HepG2 (cell line): Measurements from ENCODE around the gene CSNK1D. TPM values are rescaled to one million over a fixed set of nuclear protein-coding genes. Genes with fewer than 3 reads are reported as not detected.

ENCODE experiments used
- ESRRA ChIP-seq: sonication (generic); formaldehyde crosslinking; IDR thresholded peaks from 2 replicates; pipeline ENCODE4 v1.5.1; 2020; ENCODE audit warnings: mild to moderate bottlenecking, low read depth, missing genetic modification reagents
- HNRNPK ChIP-seq: fragments of 200-400 bp; formaldehyde crosslinking; IDR thresholded peaks from 2 replicates; pipeline ENCODE4 v1.6.1; 2018; ENCODE audit warnings: low read length, low read depth, moderate library complexity, mild to moderate bottlenecking; ENCODE audit not compliant: poor library complexity, severe bottlenecking
- HOXA7 ChIP-seq: sonication (generic); formaldehyde crosslinking; IDR thresholded peaks from 2 replicates; pipeline ENCODE4 v1.8.1; 2022; ENCODE audit warnings: mild to moderate bottlenecking, missing genetic modification reagents, moderate library complexity
- KDM2A ChIP-seq: sonication (generic); formaldehyde crosslinking; IDR thresholded peaks from 2 replicates; pipeline ENCODE4 v1.4.0; 2020; ENCODE audit warnings: low read depth, missing genetic modification reagents, borderline replicate concordance
- KMT2A ChIP-seq: sonication (generic); formaldehyde crosslinking; IDR thresholded peaks from 2 replicates; pipeline ENCODE4 v1.4.0; 2020; ENCODE audit warnings: missing genetic modification reagents
- MYC ChIP-seq: sonication (generic); formaldehyde crosslinking; IDR thresholded peaks from 2 replicates; pipeline ENCODE4 v1.9.0; 2021; ENCODE audit warnings: missing genetic modification reagents, borderline replicate concordance
- NPAS2 ChIP-seq: sonication (generic); formaldehyde crosslinking; IDR thresholded peaks from 2 replicates; pipeline ENCODE4 v1.8.0; 2022; ENCODE audit warnings: mild to moderate bottlenecking, missing genetic modification reagents, borderline replicate concordance
- RELA ChIP-seq: sonication (generic); formaldehyde crosslinking; IDR thresholded peaks from 2 replicates; pipeline ENCODE4 v1.4.0; 2020; ENCODE audit warnings: missing genetic modification reagents
- RNF2 ChIP-seq: fragments of 450-650 bp; conservative IDR thresholded peaks from 2 replicates; pipeline ENCODE4 v1.6.1; 2016; ENCODE audit warnings: low read depth
- SP1 ChIP-seq, 2 experiments: fragments of 450-650 bp in 1 of 2; sonication (generic) in 1 of 2; formaldehyde crosslinking in 1 of 2; IDR thresholded peaks; 2 replicates each; pipeline versions ENCODE4 v1.4.0 to v1.6.1; 2016 to 2020; ENCODE audit warnings: missing genetic modification reagents in 1 of 2
- TOPORS ChIP-seq: sonication (generic); formaldehyde crosslinking; IDR thresholded peaks from 2 replicates; pipeline ENCODE4 v1.8.0; 2023; ENCODE audit warnings: mild to moderate bottlenecking, missing genetic modification reagents
- YEATS4 ChIP-seq: sonication (generic); formaldehyde crosslinking; IDR thresholded peaks from 2 replicates; pipeline ENCODE4 v1.4.0; 2020; ENCODE audit warnings: missing genetic modification reagents, borderline replicate concordance
- YY1 ChIP-seq: IDR thresholded peaks from 2 replicates; pipeline ENCODE4 v1.6.1; 2011; ENCODE audit warnings: low read length, low read depth, moderate library complexity, mild to moderate bottlenecking; ENCODE audit not compliant: insufficient read depth, insufficient replicate concordance
- ZNF121 ChIP-seq: sonication (generic); formaldehyde crosslinking; IDR thresholded peaks from 2 replicates; pipeline ENCODE4 v1.5.0; 2020; ENCODE audit warnings: mild to moderate bottlenecking, missing genetic modification reagents
- ZNF331 ChIP-seq: sonication (generic); formaldehyde crosslinking; IDR thresholded peaks from 2 replicates; pipeline ENCODE4 v1.4.0; 2020; ENCODE audit warnings: missing genetic modification reagents
- ZNF672 ChIP-seq: sonication (generic); formaldehyde crosslinking; IDR thresholded peaks from 2 replicates; pipeline ENCODE4 v1.8.1; 2022; ENCODE audit warnings: missing genetic modification reagents
- ZNF7 ChIP-seq: IDR thresholded peaks from 2 replicates; pipeline ENCODE4 v1.6.1; 2016; ENCODE audit warnings: missing biosample characterization, missing genetic modification reagents
- ZNF720 ChIP-seq: sonication (generic); formaldehyde crosslinking; IDR thresholded peaks from 2 replicates; pipeline ENCODE4 v1.4.0; 2020; ENCODE audit warnings: missing genetic modification reagents
- ZNF766 ChIP-seq: sonication (generic); formaldehyde crosslinking; IDR thresholded peaks from 2 replicates; pipeline ENCODE4 v1.5.0; 2020; ENCODE audit warnings: missing genetic modification reagents, borderline replicate concordance
- ZNF772 ChIP-seq: sonication (generic); formaldehyde crosslinking; IDR thresholded peaks from 2 replicates; pipeline ENCODE4 v1.5.0; 2020; ENCODE audit warnings: mild to moderate bottlenecking, missing genetic modification reagents
- ZNF816 ChIP-seq: sonication (generic); formaldehyde crosslinking; IDR thresholded peaks from 2 replicates; pipeline ENCODE4 v1.8.0; 2022; ENCODE audit warnings: missing genetic modification reagents, mild to moderate bottlenecking, borderline replicate concordance
- polyA plus RNA-seq, 8 experiments: library from polyadenylated mRNA; depleted of rRNA in 3 of 8; stranded (reverse) in 7 of 8; unstranded in 1 of 8; fragments of >200 nt; fragmentation: Illumina TruSeq in 4 of 8; extraction: Trizol in 4 of 8; gene quantifications; 2 replicates each; pipeline versions ENCODE4 v1.2.1 to v1.2.3, GENCODE V29; 2011 to 2016; ENCODE audit warnings: low read depth in 4 of 8, missing spikeins in 1 of 8, mixed read lengths in 1 of 8; ENCODE audit not compliant: insufficient read depth in 1 of 8
- total RNA-seq, 5 experiments: library from RNA; depleted of rRNA; stranded (reverse); fragments of >200 nt; fragmentation: Illumina TruSeq; extraction: Trizol; gene quantifications; 2 replicates each; pipeline ENCODE4 v1.2.3, GENCODE V29; 2016; ENCODE audit warnings: low read depth in 1 of 5
- TF ChIP-seq, protein P1 (sequence below): sonication (generic); formaldehyde crosslinking; IDR thresholded peaks from 2 replicates; pipeline ENCODE4 v1.8.0; 2022; ENCODE audit warnings: low read depth, missing genetic modification reagents
- TF ChIP-seq, protein P2 (sequence below): sonication (generic); formaldehyde crosslinking; IDR thresholded peaks from 2 replicates; pipeline ENCODE4 v1.8.0; 2022; ENCODE audit warnings: mild to moderate bottlenecking, missing genetic modification reagents, moderate library complexity
- TF ChIP-seq, protein P3 (sequence below): sonication (generic); formaldehyde crosslinking; IDR thresholded peaks from 2 replicates; pipeline ENCODE4 v1.5.1; 2020; ENCODE audit warnings: missing genetic modification reagents, mild to moderate bottlenecking, borderline replicate concordance
- TF ChIP-seq, protein P4 (sequence below): IDR thresholded peaks from 2 replicates; pipeline ENCODE4 v1.6.1; 2016; ENCODE audit warnings: mild to moderate bottlenecking

CSNK1D gene
- total and polyA plus RNA-seq, 2 of the 13 experiments (the other 11 are each of a cell fraction or from before 2014, with no cell fraction given) = 31.5 to 128 TPM

DNA sequence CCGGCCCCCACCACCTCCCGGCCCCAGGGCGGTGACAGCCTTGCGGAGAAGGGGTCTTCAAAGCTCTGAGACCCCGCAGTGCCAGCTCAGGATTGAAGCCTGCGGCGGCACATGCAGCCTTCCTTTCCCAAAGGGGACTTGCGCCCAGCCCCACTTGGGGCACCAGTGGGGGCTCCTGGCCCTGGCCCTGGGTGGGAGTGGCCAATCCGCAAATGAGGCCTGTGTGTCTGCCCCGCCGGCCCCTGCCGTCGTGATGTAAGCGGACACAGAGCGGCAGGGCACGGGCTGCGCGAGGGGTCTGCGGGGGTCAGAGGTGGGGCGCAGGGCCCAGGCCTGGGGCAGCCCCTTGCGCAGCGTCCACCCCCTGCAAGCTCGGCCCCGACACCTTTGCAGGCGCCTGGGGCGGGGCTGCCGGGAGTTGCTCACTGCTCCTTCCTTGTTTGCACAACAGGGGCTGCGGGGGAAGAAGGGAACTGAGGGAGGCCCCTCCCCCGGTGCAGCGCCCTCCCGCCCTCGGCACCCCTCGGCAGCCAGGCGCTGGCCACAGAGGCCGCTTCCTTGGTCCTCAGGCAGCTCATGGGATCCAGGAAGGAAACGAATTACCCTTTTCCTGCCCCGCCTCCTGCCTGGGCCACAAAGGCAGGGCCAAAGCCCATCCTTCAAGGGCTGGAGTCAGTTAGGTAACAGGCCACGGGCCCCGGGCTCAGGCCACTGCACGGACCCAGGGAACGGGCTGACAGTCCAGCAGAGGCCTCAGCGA is 41.8 kb downstream of the CSNK1D start (continued):
- TF ChIP-seq YEATS4 (CRISPR knock-in tag) (peak; percentile 77), ZNF766 (CRISPR knock-in tag) (peak; percentile 15; the same call in 1 of the 2 replicates), RELA (CRISPR knock-in tag) (no peak; the same call in 1 of the 2 replicates), ZNF121 (CRISPR knock-in tag) (peak; percentile 41; the same call in 1 of the 2 replicates), HOXA7 (CRISPR knock-in tag) (no peak), YY1 (peak; percentile 59), ZNF816 (no peak; the same call in 1 of the 2 replicates), RNF2 (no peak), TOPORS (CRISPR knock-in tag) (no peak), ZNF331 (CRISPR knock-in tag) (peak; percentile 90), MYC (CRISPR knock-in tag) (peak; percentile 70; the same call in 1 of the 2 replicates), HNRNPK (peak; percentile 4), KDM2A (CRISPR knock-in tag) (peak; percentile 89), ESRRA (CRISPR knock-in tag) (peak; percentile 29; the same call in 1 of the 2 replicates), ZNF720 (CRISPR knock-in tag) (no peak), ZNF672 (CRISPR knock-in tag) (no peak), KMT2A (CRISPR knock-in tag) (peak; percentile 33; the same call in 1 of the 2 replicates), ZNF772 (peak; percentile 94), ZNF7 (CRISPR knock-in tag) (0 out of 2 replicates have a peak, but pooled peaks have one; percentile 8), NPAS2 (CRISPR knock-in tag) (no peak), SP1 (IDR thresholded peaks at IDR 0.05) (no peak), SP1 (CRISPR knock-in tag; IDR thresholded peaks at IDR 0.05) (peak; percentile 39; the same call in 1 of the 2 replicates)
- TF ChIP-seq, protein P1, sequence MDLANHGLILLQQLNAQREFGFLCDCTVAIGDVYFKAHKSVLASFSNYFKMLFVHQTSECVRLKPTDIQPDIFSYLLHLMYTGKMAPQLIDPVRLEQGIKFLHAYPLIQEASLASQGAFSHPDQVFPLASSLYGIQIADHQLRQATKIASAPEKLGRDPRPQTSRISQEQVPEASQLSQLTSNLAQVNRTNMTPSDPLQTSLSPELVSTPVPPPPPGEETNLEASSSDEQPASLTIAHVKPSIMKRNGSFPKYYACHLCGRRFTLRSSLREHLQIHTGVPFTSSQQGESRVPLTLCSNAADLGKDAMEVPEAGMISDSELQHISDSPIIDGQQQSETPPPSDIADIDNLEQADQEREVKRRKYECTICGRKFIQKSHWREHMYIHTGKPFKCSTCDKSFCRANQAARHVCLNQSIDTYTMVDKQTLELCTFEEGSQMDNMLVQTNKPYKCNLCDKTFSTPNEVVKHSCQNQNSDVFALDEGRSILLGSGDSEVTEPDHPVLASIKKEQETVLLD (CRISPR knock-in tag) = peak; percentile 83
- TF ChIP-seq, protein P2, sequence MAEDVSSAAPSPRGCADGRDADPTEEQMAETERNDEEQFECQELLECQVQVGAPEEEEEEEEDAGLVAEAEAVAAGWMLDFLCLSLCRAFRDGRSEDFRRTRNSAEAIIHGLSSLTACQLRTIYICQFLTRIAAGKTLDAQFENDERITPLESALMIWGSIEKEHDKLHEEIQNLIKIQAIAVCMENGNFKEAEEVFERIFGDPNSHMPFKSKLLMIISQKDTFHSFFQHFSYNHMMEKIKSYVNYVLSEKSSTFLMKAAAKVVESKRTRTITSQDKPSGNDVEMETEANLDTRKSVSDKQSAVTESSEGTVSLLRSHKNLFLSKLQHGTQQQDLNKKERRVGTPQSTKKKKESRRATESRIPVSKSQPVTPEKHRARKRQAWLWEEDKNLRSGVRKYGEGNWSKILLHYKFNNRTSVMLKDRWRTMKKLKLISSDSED (CRISPR knock-in tag) = no peak
- TF ChIP-seq, protein P3, sequence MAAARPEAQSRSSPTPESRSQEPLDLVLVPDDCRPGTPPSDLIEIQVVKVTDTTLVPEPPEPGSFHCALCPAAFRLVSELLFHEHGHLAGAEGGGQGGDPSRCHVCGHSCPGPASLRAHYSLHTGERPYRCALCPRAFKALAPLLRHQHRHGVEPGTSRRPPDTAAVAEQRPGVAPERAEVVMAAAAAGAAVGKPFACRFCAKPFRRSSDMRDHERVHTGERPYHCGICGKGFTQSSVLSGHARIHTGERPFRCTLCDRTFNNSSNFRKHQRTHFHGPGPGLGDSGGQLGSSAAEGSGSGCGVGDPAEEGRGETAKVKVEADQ (CRISPR knock-in tag) = no peak
- TF ChIP-seq, protein P4, sequence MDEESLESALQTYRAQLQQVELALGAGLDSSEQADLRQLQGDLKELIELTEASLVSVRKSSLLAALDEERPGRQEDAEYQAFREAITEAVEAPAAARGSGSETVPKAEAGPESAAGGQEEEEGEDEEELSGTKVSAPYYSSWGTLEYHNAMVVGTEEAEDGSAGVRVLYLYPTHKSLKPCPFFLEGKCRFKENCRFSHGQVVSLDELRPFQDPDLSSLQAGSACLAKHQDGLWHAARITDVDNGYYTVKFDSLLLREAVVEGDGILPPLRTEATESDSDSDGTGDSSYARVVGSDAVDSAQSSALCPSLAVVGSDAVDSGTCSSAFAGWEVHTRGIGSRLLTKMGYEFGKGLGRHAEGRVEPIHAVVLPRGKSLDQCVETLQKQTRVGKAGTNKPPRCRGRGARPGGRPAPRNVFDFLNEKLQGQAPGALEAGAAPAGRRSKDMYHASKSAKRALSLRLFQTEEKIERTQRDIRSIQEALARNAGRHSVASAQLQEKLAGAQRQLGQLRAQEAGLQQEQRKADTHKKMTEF = peak; percentile 94
